CD4-positive, alpha-beta T cell (primary cell): ENCODE results near the gene RPS27. TPM values are rescaled to one million over a fixed set of nuclear protein-coding genes. Genes with fewer than 3 reads are reported as not detected.
A peak's percentile ranks its signal among the peaks of the same experiment; 100 is the strongest.

Experiments
- ATAC-seq: fragments of 200-7000 bp; cut with Tn5 transposase; one replicate; pipeline ENCODE4 v1.10.0; 2022; ENCODE audit warnings: mild to moderate bottlenecking; ENCODE audit not compliant: poor library complexity
- CTCF ChIA-PET: fragments of 350-600 bp; sonication (Branson Sonifier 250); formaldehyde crosslinking; loops from one replicate; lab custom pipeline; 2021; ENCODE audit warnings: antibody characterized with exemption, inconsistent platforms; lab: Charles Lee
- POLR2A ChIA-PET: fragments of 350-600 bp; sonication (Branson Sonifier 250); formaldehyde crosslinking; loops from one replicate; lab custom pipeline; 2021; ENCODE audit warnings: antibody characterized with exemption, inconsistent platforms; lab: Charles Lee
- DNase-seq, 14 experiments: peaks; one replicate each; pipeline ENCODE4 v3.0.0-alpha.2; 2013 to 2020; ENCODE audit warnings: mixed read lengths in 2 of 14
- H3K27ac ChIP-seq, 2 donors: one replicate each; pipeline versions ENCODE4 v1.5.1 to v1.7.0; 2013; ENCODE audit warnings: low read length in 2 of 2, low read depth in 1 of 2, mild to moderate bottlenecking in 1 of 2
- H3K27me3 ChIP-seq, 2 experiments: 1 replicate in 1 of 2; 2 replicates in 1 of 2; pipeline versions ENCODE4 v1.6.1 to v1.7.0; 2013; ENCODE audit warnings: low read length in 2 of 2, control low read depth in 1 of 2, mild to moderate bottlenecking in 1 of 2, moderate library complexity in 1 of 2; ENCODE audit not compliant: insufficient read depth in 2 of 2, control insufficient read depth in 1 of 2
- H3K36me3 ChIP-seq: one replicate; pipeline ENCODE4 v1.6.1; 2013; ENCODE audit warnings: low read length, control low read depth; ENCODE audit not compliant: insufficient read depth
- H3K4me1 ChIP-seq: one replicate; pipeline ENCODE4 v1.6.1; 2013; ENCODE audit warnings: low read length, control low read depth; ENCODE audit not compliant: insufficient read depth
- H3K4me3 ChIP-seq: one replicate; pipeline ENCODE4 v1.5.1; 2013; ENCODE audit warnings: mild to moderate bottlenecking, low read length, moderate library complexity
- H3K9me3 ChIP-seq, 2 experiments: 1 replicate in 1 of 2; 2 replicates in 1 of 2; pipeline versions ENCODE4 v1.6.1 to v1.7.0; 2013; ENCODE audit warnings: low read length in 2 of 2, mild to moderate bottlenecking in 2 of 2, control low read depth in 1 of 2, moderate library complexity in 1 of 2; ENCODE audit not compliant: control insufficient read depth in 1 of 2, insufficient read depth in 1 of 2
- H3K27ac Mint-ChIP-seq: one replicate; pipeline ENCODE4 v1.8.0; 2020; ENCODE audit warnings: mixed read lengths
- H3K27me3 Mint-ChIP-seq: one replicate; pipeline ENCODE4 v1.8.0; 2021; ENCODE audit warnings: mixed read lengths
- H3K36me3 Mint-ChIP-seq: one replicate; pipeline ENCODE4 v1.8.0; 2021; ENCODE audit warnings: low read depth, mixed read lengths
- H3K4me1 Mint-ChIP-seq: one replicate; pipeline ENCODE4 v1.8.0; 2021; ENCODE audit warnings: low read depth, mixed read lengths
- H3K4me3 Mint-ChIP-seq: one replicate; pipeline ENCODE4 v1.8.0; 2020; ENCODE audit warnings: mild to moderate bottlenecking, mixed read lengths
- H3K9me3 Mint-ChIP-seq: one replicate; pipeline ENCODE4 v1.8.0; 2020; ENCODE audit warnings: mixed read lengths
- CTCF ChIP-seq: fragments of 200-600 bp; IDR thresholded peaks from one replicate; pipeline ENCODE4 v1.8.0; 2022; ENCODE audit warnings: antibody characterized with exemption, mild to moderate bottlenecking
- intact Hi-C, 2 experiments: fragments of 100-400 bp; cut with DNase I in 1 of 2; cut with micrococcal nuclease in 1 of 2; formaldehyde crosslinking; loops; one replicate each; pipeline versions ENCODE4 v1.15.1 to v1.9.0; 2023 to 2025; cut with DNase I, micrococcal nuclease
- total RNA-seq, 174 experiments: library from RNA in 2 of 174; stranded (reverse) in 2 of 174; gene quantifications; one replicate each; pipeline ENCODE4 v1.2.3 and lab custom pipeline; 2021 to 2026

RPS27 gene
- total RNA-seq, 2 experiments from 2014 or later = 7,636 to 8,442 TPM

GRCh38 chr1:153963850-153964331 is 26.7 kb upstream of the RPS27 start:
- H3K4me3 ChIP-seq = peak overlapping the region; percentile 89

GRCh38 chr1:153967107-153967999 is 23.2 kb upstream of the RPS27 start, which contains the start of gene CREB3L4:
TSS of gene CREB3L4 (plus strand) at chr1:153967902. CDS start at chr1:153968526, 624 bp downstream.
- Mint-ChIP-seq H3K36me3 (peaks cover 18% of the 10 kb centered on the region), H3K4me1 (peaks cover 58% of the 10 kb centered on the region), H3K9me3 (no peaks in the 10 kb centered on the region), H3K27me3 (no peaks in the 10 kb centered on the region), H3K27ac (peak within 1 kb of the TSS; percentile 94), H3K4me3 (peak within 1 kb of the TSS; percentile 96)
- intact Hi-C loops = loop anchor here (1.0 kb wide), 2 partner anchors 9 to 10 kb away; partner anchors contain the start of genes CRTC2 (in 1 of the 2) and JTB (in 1 of the 2)
- Histone ChIP-seq H3K27ac (peak within 1 kb of the TSS; percentile 82 to 83), H3K9me3 (no peaks in the 10 kb centered on the region), H3K36me3 (no peaks in the 10 kb centered on the region), H3K27me3 (no peaks in the 10 kb centered on the region), H3K4me3 (peak within 1 kb of the TSS; percentile 75), H3K4me1 (peaks cover 59% of the 10 kb centered on the region)
- peak; percentile 32 for TF ChIP-seq CTCF
- ATAC-seq (peak; percentile 87), DNase-seq (peak; percentile 64 to 95 (median 80))
- ChIA-PET POLR2A (interaction anchor here (0.6 to 4.7 kb wide), 26 partner anchors 8 to 1405 kb away, joined by 3 to 149 read pairs (median 4); partner anchors contain the start of genes CRTC2, DENND4B, GATAD2B and HAX1), CTCF (interaction anchor here (0.6 to 3.5 kb wide), 12 partner anchors 7 to 658 kb away, joined by 3 to 30 read pairs (median 4); partner anchors contain the start of genes CRTC2, DENND4B, JTB and RAB13)

More at GRCh38 chr1:153963850-153964331, 26.7 kb upstream of the RPS27 start:
- peaks cover 63% of the 10 kb centered on the region for H3K4me1 ChIP-seq
- H3K27me3 ChIP-seq = no peaks in the 10 kb centered on the region
- H3K9me3 ChIP-seq = no peaks in the 10 kb centered on the region
- Mint-ChIP-seq H3K27ac (peak overlapping the region; percentile 92), H3K4me1 (peaks cover 61% of the 10 kb centered on the region), H3K9me3 (no peaks in the 10 kb centered on the region), H3K36me3 (peaks cover 25% of the 10 kb centered on the region), H3K4me3 (peak overlapping the region; percentile 94), H3K27me3 (no peaks in the 10 kb centered on the region)
- ChIA-PET POLR2A (interaction anchor here (1.1 to 3.7 kb wide), 10 partner anchors 13 to 419 kb away, joined by 3 to 52 read pairs (median 7); partner anchors contain the start of genes CHTOP, DENND4B, GATAD2B and JTB), CTCF (interaction anchor here (0.6 to 1.0 kb wide), 2 partner anchors 23 to 255 kb away, joined by 3 read pairs; no protein-coding TSS in a partner anchor)
- TF ChIP-seq CTCF = no peak
- H3K27ac ChIP-seq = peak overlapping the region; percentile 85 to 93
- no peak for ATAC-seq
- no peak for DNase-seq
- intact Hi-C loops = loop anchor here in 1 of 2 experiments (1.0 kb wide), 1 partner anchor 26 kb away; the partner anchor contains the start of gene RPS27
- H3K36me3 ChIP-seq = no peaks in the 10 kb centered on the region

DNA sequence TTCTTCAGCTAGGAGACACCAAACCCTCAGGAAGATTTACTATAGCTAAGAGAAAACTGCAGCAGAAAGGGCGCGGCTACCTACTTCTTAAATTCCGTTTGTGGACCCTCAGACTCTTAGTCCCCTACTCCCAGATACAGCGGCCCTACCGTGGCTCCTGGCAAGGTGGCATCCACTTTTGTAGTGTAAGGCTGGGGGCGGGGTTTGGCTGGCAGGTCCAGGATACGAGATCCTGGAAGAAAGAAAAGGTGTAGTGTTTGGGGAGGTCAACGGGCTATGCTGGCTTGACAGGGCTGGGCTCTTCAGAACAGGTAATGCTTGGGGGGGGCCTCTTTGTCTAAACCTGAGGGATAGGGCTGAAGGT is 22.6 kb upstream of the RPS27 start:
- Mint-ChIP-seq H3K27me3 (no peaks in the 10 kb centered on the region), H3K36me3 (peaks cover 18% of the 10 kb centered on the region), H3K9me3 (no peaks in the 10 kb centered on the region), H3K4me3 (peak overlapping the region; percentile 96), H3K4me1 (peaks cover 55% of the 10 kb centered on the region), H3K27ac (peak overlapping the region; percentile 94)
- POLR2A ChIA-PET = interaction anchor here (0.7 to 4.7 kb wide), 22 partner anchors 10 to 1404 kb away, joined by 3 to 149 read pairs (median 4); partner anchors contain the start of genes CRTC2, DENND4B, GATAD2B and INTS3
- DNase-seq (no peak), ATAC-seq (no peak)
- H3K9me3 ChIP-seq = no peaks in the 10 kb centered on the region
- H3K27me3 ChIP-seq = no peaks in the 10 kb centered on the region
- TF ChIP-seq CTCF = peak; percentile 5
- CTCF ChIA-PET = interaction anchor here (0.9 to 3.5 kb wide), 8 partner anchors 9 to 184 kb away, joined by 3 to 30 read pairs (median 10); partner anchors contain the start of genes CRTC2, DENND4B, JTB and RAB13
- peak overlapping the region; percentile 58 to 82 for H3K27ac ChIP-seq
- peaks cover 53% of the 10 kb centered on the region for H3K4me1 ChIP-seq
- intact Hi-C loops = loop anchor here (1.0 kb wide), 2 partner anchors 9 to 10 kb away; partner anchors contain the start of genes CRTC2 (in 1 of the 2) and JTB (in 1 of the 2)
- H3K4me3 ChIP-seq = peak overlapping the region; percentile 75
- H3K36me3 ChIP-seq = peaks cover 5% of the 10 kb centered on the region
